ENCODE results near the gene FIGLA. TPM values are rescaled to one million over a fixed set of nuclear protein-coding genes. Genes with fewer than 3 reads are reported as not detected.

The FIGLA gene
- total RNA-seq, 1 donor from 2014 or later = not detected

GRCh38 chr2:70795164-70795995 lies 4.9 kb upstream of the FIGLA start:
- H3K36me3 Mint-ChIP-seq (ENCODE audit: unreplicated experiment) = peaks cover 16% of the 10 kb centered on the region
- peaks cover 4% of the 10 kb centered on the region for H3K9me3 Mint-ChIP-seq (ENCODE audit: unreplicated experiment)
- H3K27ac Mint-ChIP-seq (ENCODE audit: unreplicated experiment) = no peak overlapping the region
- no peak for TF ChIP-seq CTCF (IDR thresholded peaks at IDR 0.05; ENCODE audit: partially characterized antibody, unreplicated experiment)
- peaks cover 17% of the 10 kb centered on the region for H3K27me3 Mint-ChIP-seq (ENCODE audit: unreplicated experiment)
- H3K4me1 Mint-ChIP-seq (ENCODE audit: low read depth, unreplicated experiment) = no peaks in the 10 kb centered on the region
- H3K4me3 Mint-ChIP-seq (ENCODE audit: unreplicated experiment) = no peak overlapping the region
- DNase-seq = no peak

DNA sequence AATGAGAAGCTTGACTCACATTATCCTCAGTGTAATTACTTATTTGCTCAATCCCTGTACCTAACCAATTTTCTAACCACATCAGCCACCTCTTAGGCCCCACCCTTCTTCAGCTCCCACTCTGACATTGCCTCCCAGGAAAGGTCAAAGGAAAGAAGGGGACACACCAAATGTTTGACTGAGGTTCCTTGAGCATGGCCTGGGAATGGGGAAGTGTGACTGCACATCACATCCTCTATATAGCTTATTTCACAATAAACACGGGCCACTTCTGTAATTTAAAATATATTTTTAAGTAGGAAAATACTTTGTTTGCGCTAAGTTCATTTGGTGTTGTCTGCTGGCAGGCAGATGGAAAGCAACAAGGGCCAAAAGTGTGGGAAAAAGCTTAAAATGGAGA lies 3.0 kb upstream of the FIGLA start:
- peaks cover 18% of the 10 kb centered on the region for H3K27me3 Mint-ChIP-seq (ENCODE audit: unreplicated experiment)
- H3K36me3 Mint-ChIP-seq (ENCODE audit: unreplicated experiment) = peaks cover 7% of the 10 kb centered on the region
- H3K9me3 Mint-ChIP-seq (ENCODE audit: unreplicated experiment) = peaks cover 2% of the 10 kb centered on the region
- no peak for TF ChIP-seq CTCF (IDR thresholded peaks at IDR 0.05; ENCODE audit: partially characterized antibody, unreplicated experiment)
- H3K4me1 Mint-ChIP-seq (ENCODE audit: low read depth, unreplicated experiment) = no peaks in the 10 kb centered on the region
- no peak for DNase-seq
- H3K27ac Mint-ChIP-seq (ENCODE audit: unreplicated experiment) = no peak overlapping the region
- no peak overlapping the region for H3K4me3 Mint-ChIP-seq (ENCODE audit: unreplicated experiment)

GRCh38 chr2:70789304-70790135 lies 923 bp downstream of the FIGLA start:
- DNase-seq = peak; percentile 79
- H3K27ac Mint-ChIP-seq (ENCODE audit: unreplicated experiment) = no peak overlapping the region
- peak; percentile 53 for TF ChIP-seq CTCF (IDR thresholded peaks at IDR 0.05; ENCODE audit: partially characterized antibody, unreplicated experiment)
- H3K27me3 Mint-ChIP-seq (ENCODE audit: unreplicated experiment) = peaks cover 20% of the 10 kb centered on the region
- H3K36me3 Mint-ChIP-seq (ENCODE audit: unreplicated experiment) = no peaks in the 10 kb centered on the region
- H3K9me3 Mint-ChIP-seq (ENCODE audit: unreplicated experiment) = peaks cover 9% of the 10 kb centered on the region
- peaks cover 12% of the 10 kb centered on the region for H3K4me1 Mint-ChIP-seq (ENCODE audit: low read depth, unreplicated experiment)
- H3K4me3 Mint-ChIP-seq (ENCODE audit: unreplicated experiment) = peak overlapping the region; percentile 87

DNA sequence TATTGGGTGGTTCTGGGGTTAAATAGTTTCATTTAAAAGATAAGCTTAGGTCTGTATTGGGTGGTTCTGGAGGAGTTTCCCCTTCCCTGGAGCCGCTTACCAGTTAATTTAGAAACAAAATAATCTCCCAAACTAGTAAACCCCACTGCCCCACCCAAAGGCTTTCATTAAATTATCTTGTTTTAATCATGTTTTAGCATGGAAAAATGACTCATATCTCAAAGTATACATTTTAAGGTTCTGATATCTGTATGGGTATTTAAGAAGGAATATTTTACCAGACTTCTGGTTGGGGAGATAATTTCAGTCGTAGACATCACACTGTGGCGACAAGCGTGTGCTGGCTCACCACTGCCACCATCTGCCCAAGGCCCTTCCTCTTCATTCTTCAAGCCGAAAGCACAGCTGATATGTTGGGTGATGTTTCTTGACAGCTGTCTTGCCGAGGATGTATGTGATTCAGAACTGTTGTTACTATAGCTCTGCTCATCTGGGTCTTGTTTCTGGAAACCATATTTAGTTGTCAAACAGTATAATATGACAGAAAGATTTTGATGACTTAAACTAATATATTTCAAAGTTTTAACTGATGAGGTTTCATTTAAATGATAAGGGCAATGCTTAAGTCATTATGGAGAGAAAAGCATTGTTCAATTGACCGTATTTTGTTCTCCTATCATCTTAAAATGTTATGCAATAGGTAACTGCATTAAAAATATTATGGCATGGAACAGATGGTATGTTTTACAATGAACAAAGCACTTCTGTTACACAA lies 5.1 kb downstream of the FIGLA start:
- peaks cover 12% of the 10 kb centered on the region for H3K4me1 Mint-ChIP-seq (ENCODE audit: low read depth, unreplicated experiment)
- H3K27ac Mint-ChIP-seq (ENCODE audit: unreplicated experiment) = peak overlapping the region; percentile 68
- peak; percentile 57 for DNase-seq
- H3K9me3 Mint-ChIP-seq (ENCODE audit: unreplicated experiment) = peaks cover 9% of the 10 kb centered on the region
- peaks cover 8% of the 10 kb centered on the region for H3K27me3 Mint-ChIP-seq (ENCODE audit: unreplicated experiment)
- H3K4me3 Mint-ChIP-seq (ENCODE audit: unreplicated experiment) = no peak overlapping the region
- TF ChIP-seq CTCF (IDR thresholded peaks at IDR 0.05; ENCODE audit: partially characterized antibody, unreplicated experiment) = no peak
- no peaks in the 10 kb centered on the region for H3K36me3 Mint-ChIP-seq (ENCODE audit: unreplicated experiment)
